Endothelial cell of umbilical vein (primary cell): ENCODE data around the gene MBD6. TPM values are rescaled to one million over a fixed set of nuclear protein-coding genes. Genes with fewer than 3 reads are reported as not detected.

Source experiments
- BruUV-seq: library from RNA; stranded (reverse); fragments of 400-500 nt; replicated peaks from 2 replicates; lab custom pipeline; 2021; lab: Mats Ljungman, UMichigan
- CTCF ChIA-PET: fragments of 300-600, 350-600 bp; sonication (Branson Sonifier 250); formaldehyde crosslinking; loops from one replicate; lab custom pipeline; 2021; ENCODE audit warnings: antibody characterized with exemption, inconsistent platforms; lab: Charles Lee
- POLR2A ChIA-PET: fragments of 300-600, 350-600 bp; sonication (Branson Sonifier 250); formaldehyde crosslinking; loops from one replicate; lab custom pipeline; 2021; ENCODE audit warnings: antibody characterized with exemption, inconsistent platforms; lab: Charles Lee
- DNase-seq: peaks from one replicate; pipeline ENCODE4 v3.0.0-alpha.2; 2011; ENCODE audit warnings: low read depth, low spot score
- FAIRE-seq: peaks from 2 replicates; lab custom pipeline; 2011; peaks lifted over from hg19 to GRCh38; lab: Jason Lieb, UNC
- H2AFZ ChIP-seq: 2 replicates; pipeline ENCODE4 v1.6.0; 2012; ENCODE audit warnings: low read depth, low read length, control low read depth, inconsistent platforms
- H3K27ac ChIP-seq: 2 replicates; pipeline ENCODE4 v1.5.1; 2011; ENCODE audit warnings: low read depth, mild to moderate bottlenecking, control low read depth, low read length, moderate library complexity; ENCODE audit not compliant: insufficient read depth
- H3K27me3 ChIP-seq, 2 experiments: 2 replicates each; pipeline versions ENCODE4 v1.6.0 to v1.6.1; 2011; ENCODE audit warnings: low read length in 2 of 2, mixed read lengths in 1 of 2; ENCODE audit not compliant: control insufficient read depth in 2 of 2, insufficient read depth in 2 of 2
- H3K36me3 ChIP-seq, 2 experiments: 2 replicates in 1 of 2; 3 replicates in 1 of 2; pipeline ENCODE4 v1.5.1; 2011; ENCODE audit warnings: low read length in 2 of 2, mild to moderate bottlenecking in 1 of 2, moderate library complexity in 1 of 2; ENCODE audit not compliant: control insufficient read depth in 2 of 2, insufficient read depth in 2 of 2; ENCODE audit errors: extremely low read depth in 1 of 2
- H3K4me1 ChIP-seq: 3 replicates; pipeline ENCODE4 v1.5.1; 2011; ENCODE audit warnings: mild to moderate bottlenecking, low read length; ENCODE audit not compliant: control insufficient read depth, insufficient read depth; ENCODE audit errors: extremely low read depth
- H3K4me2 ChIP-seq: 2 replicates; pipeline ENCODE4 v1.6.1; 2011; ENCODE audit warnings: low read length, control low read depth, mixed read lengths; ENCODE audit not compliant: insufficient read depth
- H3K4me3 ChIP-seq, 3 experiments: fragments of 200-600 bp in 1 of 3; sonication (generic), shearing (Covaris generic) in 1 of 3; replicated peaks in 1 of 3; 2 replicates each; pipeline ENCODE4 v1.5.1; 2011 to 2016; ENCODE audit warnings: control low read depth in 3 of 3, low read length in 3 of 3, mild to moderate bottlenecking in 2 of 3, inconsistent platforms in 1 of 3, low read depth in 1 of 3, moderate library complexity in 1 of 3; ENCODE audit not compliant: insufficient read depth in 1 of 3
- H3K79me2 ChIP-seq: 2 replicates; pipeline ENCODE4 v1.6.0; 2012; ENCODE audit warnings: low read length, inconsistent platforms; ENCODE audit not compliant: control insufficient read depth, insufficient read depth
- H3K9ac ChIP-seq: replicated peaks from 2 replicates; pipeline ENCODE3; 2011; ENCODE audit warnings: low read length, control low read depth; ENCODE audit not compliant: insufficient read depth; ENCODE audit errors: extremely low read depth
- H3K9me1 ChIP-seq: replicated peaks from 3 replicates; pipeline ENCODE4 v1.6.0; 2011; ENCODE audit warnings: mild to moderate bottlenecking, low read length; ENCODE audit not compliant: control insufficient read depth, insufficient read depth; ENCODE audit errors: extremely low read depth
- H3K9me3 ChIP-seq: replicated peaks from 2 replicates; pipeline ENCODE4 v1.5.1; 2012; ENCODE audit warnings: low read length, inconsistent platforms; ENCODE audit not compliant: control insufficient read depth, insufficient read depth
- H4K20me1 ChIP-seq: replicated peaks from 2 replicates; pipeline ENCODE3; 2011; ENCODE audit warnings: mild to moderate bottlenecking, low read length; ENCODE audit not compliant: control insufficient read depth, insufficient read depth; ENCODE audit errors: extremely low read depth
- CTCF ChIP-seq, 2 donors: IDR thresholded peaks; 1 replicate in 1 of 2; 2 replicates in 1 of 2; pipeline ENCODE4 v1.5.1; 2011; ENCODE audit warnings: low read length in 2 of 2, mild to moderate bottlenecking in 2 of 2, moderate library complexity in 2 of 2, control low read depth in 1 of 2, inconsistent platforms in 1 of 2, low read depth in 1 of 2; ENCODE audit not compliant: insufficient read depth in 1 of 2; ENCODE audit errors: extremely low read depth in 1 of 2
- EZH2 ChIP-seq: IDR thresholded peaks from 2 replicates; pipeline ENCODE4 v1.6.1; 2012; ENCODE audit warnings: borderline replicate concordance, low read depth, mild to moderate bottlenecking, moderate library complexity, low read length, inconsistent platforms; ENCODE audit not compliant: severe bottlenecking
- FOS ChIP-seq: IDR thresholded peaks from 2 replicates; pipeline ENCODE4 v1.6.1; 2011; ENCODE audit warnings: mild to moderate bottlenecking, low read length, moderate library complexity, borderline replicate concordance; ENCODE audit not compliant: insufficient read depth
- GATA2 ChIP-seq: IDR thresholded peaks from 2 replicates; pipeline ENCODE4 v1.7.0; 2011; ENCODE audit warnings: low read depth, mild to moderate bottlenecking, moderate library complexity, mixed read lengths, low read length; ENCODE audit not compliant: insufficient read length, insufficient read depth
- JUN ChIP-seq: IDR thresholded peaks from 2 replicates; pipeline ENCODE4 v1.6.1; 2011; ENCODE audit warnings: borderline replicate concordance, low read depth; ENCODE audit not compliant: insufficient read length, insufficient read depth
- MAX ChIP-seq: IDR thresholded peaks from 2 replicates; pipeline ENCODE4 v1.6.1; 2011; ENCODE audit not compliant: insufficient read depth, insufficient read length
- MYC ChIP-seq: IDR thresholded peaks from one replicate; pipeline ENCODE4 v1.6.1; 2011; ENCODE audit warnings: mild to moderate bottlenecking, low read depth, low read length
- POLR2A ChIP-seq: IDR thresholded peaks from 2 replicates; pipeline ENCODE4 v1.6.1; 2012; ENCODE audit warnings: low read depth, mild to moderate bottlenecking, control low read depth, low read length
- POLR2AphosphoS5 ChIP-seq: IDR thresholded peaks from 2 replicates; pipeline ENCODE4 v1.6.1; 2012; ENCODE audit warnings: low read depth, mild to moderate bottlenecking, control low read depth, low read length, moderate library complexity; ENCODE audit not compliant: insufficient read depth
- dilution Hi-C: fragments of 300-500 bp; cut with MboI; formaldehyde crosslinking; loops from one replicate; pipeline ENCODE4 v1.15.0; 2019; ENCODE audit warnings: low sequenced_read_pairs; ENCODE audit not compliant: extremely low pct_ligation_motif_present
- intact Hi-C: fragments of 100-400 bp; cut with micrococcal nuclease; formaldehyde crosslinking; loops from one replicate; pipeline ENCODE4 v1.10.0; 2022
- polyA plus RNA-seq, 4 experiments: library from polyadenylated mRNA; depleted of rRNA in 3 of 4; stranded (reverse) in 3 of 4; unstranded in 1 of 4; fragments of >200 nt; gene quantifications; 2 replicates each; pipeline versions ENCODE4 v1.2.1 to v1.2.3, GENCODE V29; 2011 to 2012; ENCODE audit warnings: missing spikeins in 1 of 4
- total RNA-seq: library from RNA; stranded (reverse); gene quantifications from 2 replicates; pipeline ENCODE4 v1.2.3, GENCODE V29; 2021

MBD6 gene
- total and polyA plus RNA-seq, 2 donors (not counting 3 experiments of a cell fraction or from before 2014, with no cell fraction given): 10.6 to 95.2 TPM

- Histone ChIP-seq H3K27me3 (no peaks in the 10 kb centered on the region), H3K4me1 (no peaks in the 10 kb centered on the region), H3K4me3 (no peak overlapping the region), H3K4me2 (no peak overlapping the region), H3K27ac (no peak overlapping the region), H4K20me1 (no peaks in the 10 kb centered on the region), H2AFZ (no peak overlapping the region), H3K9me3 (no peaks in the 10 kb centered on the region), H3K36me3 (peaks cover 21 to 43% of the 10 kb centered on the region in 2 experiments), H3K9me1 (no peaks in the 10 kb centered on the region), H3K79me2 (no peaks in the 10 kb centered on the region), H3K9ac (no peak overlapping the region)
- intact Hi-C loops (no loop called here), dilution Hi-C loops (no loop called here)
- DNase-seq (no peak), FAIRE-seq (peak; percentile 54)
- ChIA-PET POLR2A (interaction anchor here (0.9 kb wide), 1 partner anchor 22 kb away, joined by 10 read pairs; no protein-coding TSS in a partner anchor), CTCF (interaction anchor here (1.5 kb wide), 1 partner anchor 10 kb away, joined by 5 read pairs; no protein-coding TSS in a partner anchor)
- no TSS peak for BruUV-seq
- TF ChIP-seq POLR2AphosphoS5 (no peak), EZH2 (no peak), MAX (no peak), POLR2A (no peak)
These were observed 13.9 kb downstream of the MBD6 start for GRCh38 chr12:57536597-57536942.

- CTCF ChIA-PET: interaction anchor here (1.3 kb wide), 1 partner anchor 13 kb away, joined by 4 read pairs; no protein-coding TSS in a partner anchor
- Histone ChIP-seq H3K4me2 (no peak overlapping the region), H3K4me1 (peaks cover 6% of the 10 kb centered on the region), H3K27ac (no peak overlapping the region), H3K9me3 (no peaks in the 10 kb centered on the region), H3K79me2 (peaks cover 2% of the 10 kb centered on the region), H3K36me3 (peaks cover 9 to 24% of the 10 kb centered on the region in 2 experiments), H4K20me1 (no peaks in the 10 kb centered on the region), H3K27me3 (no peaks in the 10 kb centered on the region), H2AFZ (no peak overlapping the region), H3K9ac (no peak overlapping the region), H3K4me3 (no peak overlapping the region), H3K9me1 (no peaks in the 10 kb centered on the region)
- TF ChIP-seq JUN: no peak
- no peak for TF ChIP-seq CTCF (IDR thresholded peaks at IDR 0.05; ENCODE audit: extremely low read depth in 1 of 2, insufficient read depth in 1 of 2, low read depth in 1 of 2, low read length in 2 of 2)
- TF ChIP-seq POLR2AphosphoS5: no peak
- TF ChIP-seq POLR2A: no peak
- no peak for TF ChIP-seq FOS
- TF ChIP-seq EZH2: no peak
- no peak for TF ChIP-seq GATA2
- no peak for TF ChIP-seq MYC
- TF ChIP-seq MAX: no peak
- intact Hi-C loops (no loop called here), dilution Hi-C loops (no loop called here)
- DNase-seq (no peak), FAIRE-seq (no peak)
- no TSS peak for BruUV-seq
- POLR2A ChIA-PET: interaction anchor here (0.7 kb wide), 1 partner anchor 1152 kb away, joined by 3 read pairs; no protein-coding TSS in a partner anchor
These were observed 16.6 kb downstream of the MBD6 start for GRCh38 chr12:57539134-57539768.
